Activated naive CD8-positive, alpha-beta T cell treated with anti-CD3 and anti-CD28 coated beads for 36 hours (primary cell): ENCODE data around the gene CRYL1. TPM values are rescaled to one million over a fixed set of nuclear protein-coding genes. Genes with fewer than 3 reads are reported as not detected.
A peak's percentile ranks its signal among the peaks of the same experiment; 100 is the strongest.

Source experiments
- DNase-seq: peaks from one replicate; pipeline ENCODE4 v3.0.0; 2021
- H3K27ac Mint-ChIP-seq: one replicate; pipeline ENCODE4 v1.8.0; 2022; ENCODE audit warnings: mild to moderate bottlenecking, moderate library complexity, mixed read lengths
- H3K27me3 Mint-ChIP-seq: one replicate; pipeline ENCODE4 v1.8.0; 2022; ENCODE audit warnings: mild to moderate bottlenecking, mixed read lengths
- H3K36me3 Mint-ChIP-seq: one replicate; pipeline ENCODE4 v1.8.0; 2021; ENCODE audit warnings: mild to moderate bottlenecking, mixed read lengths
- H3K4me1 Mint-ChIP-seq: one replicate; pipeline ENCODE4 v1.8.0; 2021; ENCODE audit warnings: mixed read lengths
- H3K4me3 Mint-ChIP-seq: one replicate; pipeline ENCODE4 v1.8.0; 2022; ENCODE audit warnings: mild to moderate bottlenecking, moderate library complexity, mixed read lengths
- H3K9me3 Mint-ChIP-seq: one replicate; pipeline ENCODE4 v1.8.0; 2022; ENCODE audit warnings: mixed read lengths
- total RNA-seq, 2 experiments: library from RNA; stranded (reverse); gene quantifications; one replicate each; pipeline ENCODE4 v1.2.3, GENCODE V29; 2021

Gene CRYL1
- total RNA-seq, 2 experiments from 2014 or later, result 5.0 to 5.2 TPM

- Mint-ChIP-seq H3K27me3 (no peaks in the 10 kb centered on the region), H3K4me1 (peaks cover 39% of the 10 kb centered on the region), H3K4me3 (no peak overlapping the region), H3K9me3 (peaks cover 3% of the 10 kb centered on the region), H3K36me3 (peaks cover 9% of the 10 kb centered on the region), H3K27ac (peak overlapping the region; percentile 80)
- no peak for DNase-seq
Measured at GRCh38 chr13:20461860-20462532, 63.7 kb downstream of the CRYL1 start.

GRCh38 chr13:20461481-20461859 lies 64.2 kb downstream of the CRYL1 start:
- Mint-ChIP-seq H3K4me3 (peak overlapping the region; percentile 8), H3K27me3 (no peaks in the 10 kb centered on the region), H3K27ac (peak overlapping the region; percentile 80), H3K4me1 (peaks cover 42% of the 10 kb centered on the region), H3K9me3 (peaks cover 3% of the 10 kb centered on the region), H3K36me3 (peaks cover 9% of the 10 kb centered on the region)
- DNase-seq, result peak; percentile 51

GRCh38 chr13:20460761-20461160 lies 64.9 kb downstream of the CRYL1 start:
- Mint-ChIP-seq H3K4me3 (no peak overlapping the region), H3K27ac (peak overlapping the region; percentile 37), H3K4me1 (peaks cover 40% of the 10 kb centered on the region), H3K9me3 (peaks cover 3% of the 10 kb centered on the region), H3K36me3 (peaks cover 9% of the 10 kb centered on the region), H3K27me3 (no peaks in the 10 kb centered on the region)
- DNase-seq, result no peak

- Mint-ChIP-seq H3K4me3 (no peak overlapping the region), H3K27me3 (no peaks in the 10 kb centered on the region), H3K27ac (no peak overlapping the region), H3K4me1 (peaks cover 31% of the 10 kb centered on the region), H3K36me3 (peaks cover 10% of the 10 kb centered on the region), H3K9me3 (peaks cover 11% of the 10 kb centered on the region)
- no peak for DNase-seq
Measured at GRCh38 chr13:20457670-20458069, 68.0 kb downstream of the CRYL1 start.

- Mint-ChIP-seq H3K27me3 (no peaks in the 10 kb centered on the region), H3K9me3 (peaks cover 11% of the 10 kb centered on the region), H3K27ac (no peak overlapping the region), H3K4me3 (no peak overlapping the region), H3K36me3 (peaks cover 11% of the 10 kb centered on the region), H3K4me1 (peaks cover 25% of the 10 kb centered on the region)
- no peak for DNase-seq
Measured at GRCh38 chr13:20456737-20457136, 68.9 kb downstream of the CRYL1 start.

GRCh38 chr13:20451397-20451796 lies 74.3 kb downstream of the CRYL1 start:
- no peaks in the 10 kb centered on the region for H3K27me3 Mint-ChIP-seq
- peaks cover 27% of the 10 kb centered on the region for H3K9me3 Mint-ChIP-seq
- peaks cover 29% of the 10 kb centered on the region for H3K36me3 Mint-ChIP-seq
- peaks cover 4% of the 10 kb centered on the region for H3K4me1 Mint-ChIP-seq
- DNase-seq, result no peak
- H3K27ac Mint-ChIP-seq, result no peak overlapping the region
- no peak overlapping the region for H3K4me3 Mint-ChIP-seq

- Mint-ChIP-seq H3K9me3 (peaks cover 19% of the 10 kb centered on the region), H3K36me3 (peaks cover 36% of the 10 kb centered on the region), H3K27me3 (no peaks in the 10 kb centered on the region), H3K4me1 (peaks cover 4% of the 10 kb centered on the region), H3K4me3 (no peak overlapping the region), H3K27ac (no peak overlapping the region)
- DNase-seq, result no peak
Measured at GRCh38 chr13:20448470-20448869, 77.2 kb downstream of the CRYL1 start.

- peaks cover 13% of the 10 kb centered on the region for H3K4me1 Mint-ChIP-seq
- H3K27ac Mint-ChIP-seq, result no peak overlapping the region
- peaks cover 35% of the 10 kb centered on the region for H3K36me3 Mint-ChIP-seq
- no peak for DNase-seq
- no peak overlapping the region for H3K4me3 Mint-ChIP-seq
- H3K9me3 Mint-ChIP-seq, result peaks cover 18% of the 10 kb centered on the region
- no peaks in the 10 kb centered on the region for H3K27me3 Mint-ChIP-seq
Measured at GRCh38 chr13:20446900-20447299, 78.8 kb downstream of the CRYL1 start.

GRCh38 chr13:20446405-20446804 lies 79.3 kb downstream of the CRYL1 start:
- H3K4me1 Mint-ChIP-seq, result peaks cover 11% of the 10 kb centered on the region
- DNase-seq, result no peak
- H3K9me3 Mint-ChIP-seq, result peaks cover 18% of the 10 kb centered on the region
- no peaks in the 10 kb centered on the region for H3K27me3 Mint-ChIP-seq
- peaks cover 34% of the 10 kb centered on the region for H3K36me3 Mint-ChIP-seq
- H3K4me3 Mint-ChIP-seq, result no peak overlapping the region
- H3K27ac Mint-ChIP-seq, result no peak overlapping the region

- no peak for DNase-seq
- Mint-ChIP-seq H3K27ac (no peak overlapping the region), H3K27me3 (no peaks in the 10 kb centered on the region), H3K4me1 (peaks cover 9% of the 10 kb centered on the region), H3K9me3 (peaks cover 2% of the 10 kb centered on the region), H3K36me3 (peaks cover 22% of the 10 kb centered on the region), H3K4me3 (no peak overlapping the region)
Measured at GRCh38 chr13:20442798-20443381, 82.8 kb downstream of the CRYL1 start.

GRCh38 chr13:20442375-20442774 lies 83.3 kb downstream of the CRYL1 start:
- no peaks in the 10 kb centered on the region for H3K9me3 Mint-ChIP-seq
- no peak for DNase-seq
- peaks cover 9% of the 10 kb centered on the region for H3K4me1 Mint-ChIP-seq
- H3K36me3 Mint-ChIP-seq, result peaks cover 17% of the 10 kb centered on the region
- H3K4me3 Mint-ChIP-seq, result no peak overlapping the region
- H3K27me3 Mint-ChIP-seq, result no peaks in the 10 kb centered on the region
- no peak overlapping the region for H3K27ac Mint-ChIP-seq

GRCh38 chr13:20441879-20442278 lies 83.8 kb downstream of the CRYL1 start:
- no peak overlapping the region for H3K27ac Mint-ChIP-seq
- H3K36me3 Mint-ChIP-seq, result peaks cover 14% of the 10 kb centered on the region
- H3K4me1 Mint-ChIP-seq, result peaks cover 9% of the 10 kb centered on the region
- H3K9me3 Mint-ChIP-seq, result no peaks in the 10 kb centered on the region
- DNase-seq, result no peak
- H3K4me3 Mint-ChIP-seq, result no peak overlapping the region
- no peaks in the 10 kb centered on the region for H3K27me3 Mint-ChIP-seq

- peaks cover 9% of the 10 kb centered on the region for H3K4me1 Mint-ChIP-seq
- no peaks in the 10 kb centered on the region for H3K9me3 Mint-ChIP-seq
- H3K27me3 Mint-ChIP-seq, result no peaks in the 10 kb centered on the region
- H3K36me3 Mint-ChIP-seq, result peaks cover 8% of the 10 kb centered on the region
- H3K27ac Mint-ChIP-seq, result no peak overlapping the region
- no peak overlapping the region for H3K4me3 Mint-ChIP-seq
- no peak for DNase-seq
Measured at GRCh38 chr13:20441056-20441455, 84.6 kb downstream of the CRYL1 start.

- no peak overlapping the region for H3K27ac Mint-ChIP-seq
- H3K4me3 Mint-ChIP-seq, result no peak overlapping the region
- DNase-seq, result no peak
- no peaks in the 10 kb centered on the region for H3K9me3 Mint-ChIP-seq
- H3K27me3 Mint-ChIP-seq, result no peaks in the 10 kb centered on the region
- peaks cover 3% of the 10 kb centered on the region for H3K36me3 Mint-ChIP-seq
- H3K4me1 Mint-ChIP-seq, result peaks cover 9% of the 10 kb centered on the region
Measured at GRCh38 chr13:20439261-20439660, 86.4 kb downstream of the CRYL1 start.

GRCh38 chr13:20438801-20439200 lies 86.9 kb downstream of the CRYL1 start:
- Mint-ChIP-seq H3K27me3 (no peaks in the 10 kb centered on the region), H3K4me3 (no peak overlapping the region), H3K36me3 (peaks cover 3% of the 10 kb centered on the region), H3K9me3 (no peaks in the 10 kb centered on the region), H3K4me1 (peaks cover 9% of the 10 kb centered on the region), H3K27ac (no peak overlapping the region)
- no peak for DNase-seq

- Mint-ChIP-seq H3K27me3 (no peaks in the 10 kb centered on the region), H3K4me1 (no peaks in the 10 kb centered on the region), H3K27ac (no peak overlapping the region), H3K36me3 (peaks cover 2% of the 10 kb centered on the region), H3K4me3 (no peak overlapping the region), H3K9me3 (no peaks in the 10 kb centered on the region)
- DNase-seq, result no peak
Measured at GRCh38 chr13:20436505-20436904, 89.2 kb downstream of the CRYL1 start.
